Karpas-422 (cell line): ENCODE results near the gene SGMS1. TPM values are rescaled to one million over a fixed set of nuclear protein-coding genes. Genes with fewer than 3 reads are reported as not detected.
A peak's percentile ranks its signal among the peaks of the same experiment; 100 is the strongest.
"Not testable (repeated sequence)": the region's sequence is repeated elsewhere in the genome, so short reads cannot be mapped to it uniquely, and the experiment has no call there.

Experiments
- DNase-seq: peaks from one replicate; pipeline ENCODE4 v3.0.0-alpha.2; 2015
- H2AFZ ChIP-seq: fragments of 200-600 bp; sonication (generic); 2 replicates; pipeline ENCODE4 v1.6.1; 2014; ENCODE audit warnings: antibody characterized with exemption, low read length, mixed read lengths
- H3K27ac ChIP-seq: fragments of 200-600 bp; sonication (generic); 2 replicates; pipeline ENCODE4 v1.5.1; 2014; ENCODE audit warnings: mild to moderate bottlenecking, low read length, moderate library complexity
- H3K27me3 ChIP-seq: fragments of 200-600 bp; sonication (generic); 2 replicates; pipeline ENCODE4 v1.6.1; 2014; ENCODE audit warnings: low read length, mixed read lengths
- H3K36me3 ChIP-seq: fragments of 200-600 bp; sonication (generic); 2 replicates; pipeline ENCODE4 v1.6.1; 2014; ENCODE audit warnings: low read length, mixed read lengths; ENCODE audit not compliant: insufficient read depth
- H3K4me1 ChIP-seq: fragments of 200-600 bp; sonication (generic); 2 replicates; pipeline ENCODE4 v1.6.1; 2014; ENCODE audit warnings: mild to moderate bottlenecking, low read length, mixed read lengths
- H3K4me2 ChIP-seq: fragments of 200-600 bp; sonication (generic); 2 replicates; pipeline ENCODE4 v1.6.1; 2014; ENCODE audit warnings: low read length, low read depth, mild to moderate bottlenecking; ENCODE audit not compliant: poor library complexity, severe bottlenecking
- H3K4me3 ChIP-seq: fragments of 200-600 bp; sonication (generic); 2 replicates; pipeline ENCODE4 v1.5.1; 2014; ENCODE audit warnings: mild to moderate bottlenecking, antibody characterized with exemption, low read length, mixed read lengths
- H3K79me2 ChIP-seq: fragments of 200-600 bp; sonication (generic); 2 replicates; pipeline ENCODE4 v1.6.1; 2014; ENCODE audit warnings: mild to moderate bottlenecking, low read length, mixed read lengths
- H3K9ac ChIP-seq: fragments of 200-600 bp; sonication (generic); 2 replicates; pipeline ENCODE4 v1.6.0; 2014; ENCODE audit warnings: low read length
- H3K9me2 ChIP-seq: fragments of 200-600 bp; sonication (generic), shearing (Covaris generic); replicated peaks from 2 replicates; pipeline ENCODE4 v1.6.0; 2014; ENCODE audit warnings: mild to moderate bottlenecking, low read length, moderate library complexity; ENCODE audit not compliant: insufficient read depth
- H3K9me3 ChIP-seq: fragments of 300-700, 200-600 bp; sonication (generic); 2 replicates; pipeline ENCODE4 v1.6.1; 2014; ENCODE audit warnings: low read length, mixed read lengths
- H4K20me1 ChIP-seq: fragments of 200-600 bp; sonication (generic); 2 replicates; pipeline ENCODE4 v1.6.1; 2014; ENCODE audit warnings: mild to moderate bottlenecking, antibody characterized with exemption, low read length, low read depth; ENCODE audit not compliant: insufficient read depth
- small RNA-seq: library from RNA; depleted of rRNA; stranded (forward); fragments of <200 nt; gene quantifications from one replicate; pipeline ENCODE3, GENCODE V24; 2014
- total RNA-seq: library from RNA; depleted of rRNA; stranded (reverse); fragments of >200 nt; shearing (Covaris generic); gene quantifications from 2 replicates; pipeline ENCODE4 v1.2.3, GENCODE V29; 2014; ENCODE audit warnings: low replicate concordance; rRNA removed

Gene SGMS1
- total RNA-seq, 1 experiment from 2014 or later, result 2.9 TPM

DNA sequence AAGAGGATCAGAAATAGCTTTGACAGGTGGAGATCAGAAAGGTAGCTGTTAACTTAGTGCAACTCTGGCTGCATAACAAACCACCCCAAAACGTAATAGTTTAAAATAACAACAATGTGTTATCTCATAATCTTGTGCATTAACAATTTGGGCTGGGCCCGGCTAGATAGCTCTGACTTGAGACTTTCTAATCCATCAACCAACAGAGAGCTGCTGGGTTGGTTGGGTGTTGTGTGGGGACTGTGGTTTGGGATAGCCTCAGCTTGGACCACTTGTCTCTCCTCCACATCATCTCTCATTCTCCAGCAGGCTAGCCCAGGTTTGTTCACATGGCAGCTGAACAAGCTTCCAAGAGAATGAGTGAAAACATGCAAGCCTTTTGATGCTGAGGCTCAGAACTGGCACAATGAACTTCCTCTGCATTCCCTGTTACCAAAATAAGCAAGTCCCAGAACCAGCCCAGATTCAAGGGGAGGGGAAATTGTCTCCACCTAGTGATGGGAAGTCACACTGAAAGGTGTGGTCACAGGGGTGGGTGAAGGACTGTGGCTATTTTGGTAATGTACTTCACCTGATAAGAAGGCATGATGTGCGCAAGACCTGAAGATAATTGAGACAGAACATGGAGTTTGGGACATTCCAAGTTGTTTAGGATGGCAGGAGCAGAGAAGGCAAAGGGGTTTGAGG, 352.0 kb downstream of the SGMS1 start:
- H3K9me2 ChIP-seq, result no peaks in the 10 kb centered on the region
- no peak overlapping the region for H3K4me3 ChIP-seq
- no peak for DNase-seq
- H3K36me3 ChIP-seq, result no peaks in the 10 kb centered on the region
- H3K9ac ChIP-seq, result no peak overlapping the region
- no peaks in the 10 kb centered on the region for H3K27me3 ChIP-seq
- H3K9me3 ChIP-seq, result no peaks in the 10 kb centered on the region
- H4K20me1 ChIP-seq, result no peaks in the 10 kb centered on the region
- no peaks in the 10 kb centered on the region for H3K79me2 ChIP-seq
- no peaks in the 10 kb centered on the region for H3K4me1 ChIP-seq
- no peak overlapping the region for H3K27ac ChIP-seq
- no peak overlapping the region for H2AFZ ChIP-seq
- H3K4me2 ChIP-seq, result no peak overlapping the region

DNA sequence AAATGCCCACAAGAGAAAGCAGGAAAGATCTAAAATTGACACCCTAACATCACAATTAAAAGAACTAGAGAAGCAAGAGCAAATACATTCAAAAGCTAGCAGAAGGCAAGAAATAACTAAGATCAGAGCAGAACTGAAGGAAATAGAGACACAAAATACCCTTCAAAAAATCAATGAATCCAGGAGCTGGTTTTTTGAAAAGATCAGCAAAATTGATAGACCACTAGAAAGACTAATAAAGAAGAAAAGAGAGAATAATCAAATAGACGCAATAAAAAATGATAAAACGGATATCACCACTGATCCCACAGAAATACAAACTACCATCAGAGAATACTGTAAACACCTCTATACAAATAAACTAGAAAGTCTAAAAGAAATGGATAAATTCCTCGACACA, 355.9 kb downstream of the SGMS1 start:
- not testable (repeated sequence) for H3K27me3 ChIP-seq, H2AFZ ChIP-seq, H3K36me3 ChIP-seq, H3K79me2 ChIP-seq, H3K4me2 ChIP-seq, DNase-seq, H3K9me3 ChIP-seq, H3K9me2 ChIP-seq, H3K9ac ChIP-seq, H3K4me1 ChIP-seq, H3K27ac ChIP-seq, H3K4me3 ChIP-seq, H4K20me1 ChIP-seq

DNA sequence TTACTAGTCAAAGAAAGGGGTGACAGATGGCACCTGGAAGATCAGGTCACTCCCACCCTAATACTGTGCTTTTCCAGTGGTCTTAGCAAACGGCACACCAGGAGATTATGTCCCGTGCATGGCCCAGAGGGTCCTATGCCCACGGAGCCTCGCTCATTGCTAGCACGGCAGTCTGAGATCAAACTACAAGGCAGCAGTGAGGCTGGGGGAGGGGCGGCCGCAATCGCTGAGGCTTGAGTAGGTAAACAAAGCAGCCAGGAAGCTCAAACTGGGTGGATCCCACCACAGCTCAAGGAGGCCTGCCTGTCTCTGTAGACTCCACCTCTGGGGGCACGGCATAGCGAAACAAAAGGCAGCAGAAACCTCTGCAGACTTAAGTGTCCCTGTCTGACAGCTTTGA, 361.1 kb downstream of the SGMS1 start:
- not testable (repeated sequence) for H3K4me3 ChIP-seq, H3K9me3 ChIP-seq, H4K20me1 ChIP-seq, H3K9me2 ChIP-seq, DNase-seq, H3K9ac ChIP-seq, H3K27ac ChIP-seq, H2AFZ ChIP-seq, H3K36me3 ChIP-seq, H3K4me2 ChIP-seq, H3K27me3 ChIP-seq, H3K79me2 ChIP-seq
- H3K4me1 ChIP-seq, result peaks cover 12% of the 10 kb centered on the region

- Histone ChIP-seq H3K79me2 (no peaks in the 10 kb centered on the region), H3K9me3 (no peaks in the 10 kb centered on the region), H3K27me3 (no peaks in the 10 kb centered on the region), H3K4me1 (peaks cover 12% of the 10 kb centered on the region), H3K36me3 (no peaks in the 10 kb centered on the region), H3K4me3 (no peak overlapping the region), H3K9ac (no peak overlapping the region), H3K9me2 (no peaks in the 10 kb centered on the region), H4K20me1 (no peaks in the 10 kb centered on the region), H3K4me2 (peak overlapping the region; percentile 10), H2AFZ (no peak overlapping the region), H3K27ac (no peak overlapping the region)
- DNase-seq, result peak; percentile 45
Observed at GRCh38 chr10:50260791-50261281, 362.9 kb downstream of the SGMS1 start.

Small RNA genes lying within 50 kb of the gene (small RNA-seq; reads per million reads assigned to genes)
- not detected for gene RNU7-107P

Other genes starting within 250 kb of the SGMS1 start
- gene ASAH2B, start 116.0 kb upstream of the SGMS1 start, total RNA-seq, result 2.5 and 5.2 TPM in 2 replicates